Right renal cortex interstitium (tissue), 3 donors: Measurements from ENCODE around the gene SPDL1. TPM values are rescaled to one million over a fixed set of nuclear protein-coding genes. Genes with fewer than 3 reads are reported as not detected.
"Not testable (repeated sequence)": the region's sequence is repeated elsewhere in the genome, so short reads cannot be mapped to it uniquely, and the experiment has no call there.

ENCODE experiments used
- DNase-seq, 3 donors: peaks; one replicate each; pipeline ENCODE4 v3.0.0-alpha.2; 2013; ENCODE audit warnings: low read depth in 3 of 3, low spot score in 2 of 3
- polyA plus RNA-seq, 3 donors: library from polyadenylated mRNA; unstranded; fragments of 120-200 nt; gene quantifications; one replicate each; pipeline ENCODE4 v1.2.1, GENCODE V29; 2013; ENCODE audit not compliant: insufficient read length in 3 of 3

SPDL1 gene
- polyA plus RNA-seq, 3 donors: 37.8 to 42.0 (median 39.5) TPM

- DNase-seq: no peak
Observed at GRCh38 chr5:169569513-169569912, 14.1 kb upstream of the SPDL1 start.

GRCh38 chr5:169571355-169571754, 12.2 kb upstream of the SPDL1 start:
- DNase-seq: no peak

- DNase-seq: no peak
Observed at GRCh38 chr5:169574134-169574646, 9.4 kb upstream of the SPDL1 start.

- DNase-seq: no peak
Observed at GRCh38 chr5:169576181-169576598, 7.4 kb upstream of the SPDL1 start.

- no peak for DNase-seq
Observed at GRCh38 chr5:169577951-169578350, 5.6 kb upstream of the SPDL1 start.

GRCh38 chr5:169580964-169581363, 2.6 kb upstream of the SPDL1 start:
- no peak for DNase-seq

GRCh38 chr5:169581580-169582227, 1.9 kb upstream of the SPDL1 start:
- no peak for DNase-seq

- DNase-seq: no peak
Observed at GRCh38 chr5:169583101-169583423, 511 bp upstream of the SPDL1 start.

GRCh38 chr5:169584998-169585451, 1.5 kb downstream of the SPDL1 start:
- no peak for DNase-seq

GRCh38 chr5:169590602-169591001, 7.0 kb downstream of the SPDL1 start:
- no peak for DNase-seq

- no peak for DNase-seq
Observed at GRCh38 chr5:169591636-169592035, 8.1 kb downstream of the SPDL1 start.

GRCh38 chr5:169592937-169593650, 9.5 kb downstream of the SPDL1 start:
- DNase-seq: no peak

GRCh38 chr5:169595172-169595820, 11.7 kb downstream of the SPDL1 start:
- no peak for DNase-seq

GRCh38 chr5:169599451-169599850, 15.9 kb downstream of the SPDL1 start:
- no peak for DNase-seq

GRCh38 chr5:169602535-169602934, 19.0 kb downstream of the SPDL1 start:
- DNase-seq: no peak

- no peak for DNase-seq
Observed at GRCh38 chr5:169606279-169606678, 22.7 kb downstream of the SPDL1 start.

GRCh38 chr5:169607882-169608281, 24.3 kb downstream of the SPDL1 start:
- DNase-seq: no peak

- DNase-seq: no peak
Observed at GRCh38 chr5:169609716-169610115, 26.1 kb downstream of the SPDL1 start.

GRCh38 chr5:169610606-169611005, 27.0 kb downstream of the SPDL1 start:
- DNase-seq: no peak

GRCh38 chr5:169615561-169615960, 32.0 kb downstream of the SPDL1 start:
- no peak for DNase-seq

- DNase-seq: not testable (repeated sequence)
Observed at GRCh38 chr5:169624307-169624706, 40.7 kb downstream of the SPDL1 start.

GRCh38 chr5:169626779-169627178, 43.2 kb downstream of the SPDL1 start:
- no peak for DNase-seq
